ENCODE results near the gene CACNG4.

DNA sequence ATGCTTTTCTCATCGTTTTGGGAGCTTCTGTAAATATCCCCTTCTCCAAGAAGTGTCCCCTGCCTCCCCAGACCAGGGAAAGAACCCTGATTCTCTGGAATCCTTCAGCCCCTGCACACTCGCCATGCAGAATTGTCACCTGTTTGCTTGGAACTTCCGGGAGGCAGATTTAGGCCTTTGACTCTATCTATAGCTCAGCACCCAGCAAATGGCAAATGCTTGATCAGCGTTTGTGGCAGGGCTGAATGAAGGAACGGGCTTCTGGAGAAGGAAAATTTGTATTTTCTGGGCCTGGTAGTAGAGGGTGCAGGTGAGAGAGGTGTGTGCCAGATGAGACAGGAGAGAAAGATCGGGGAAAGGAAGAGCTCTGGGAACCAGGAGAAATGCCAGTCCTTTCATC is 18.3 kb upstream of the CACNG4 start:
- TF ChIP-seq, protein P1, sequence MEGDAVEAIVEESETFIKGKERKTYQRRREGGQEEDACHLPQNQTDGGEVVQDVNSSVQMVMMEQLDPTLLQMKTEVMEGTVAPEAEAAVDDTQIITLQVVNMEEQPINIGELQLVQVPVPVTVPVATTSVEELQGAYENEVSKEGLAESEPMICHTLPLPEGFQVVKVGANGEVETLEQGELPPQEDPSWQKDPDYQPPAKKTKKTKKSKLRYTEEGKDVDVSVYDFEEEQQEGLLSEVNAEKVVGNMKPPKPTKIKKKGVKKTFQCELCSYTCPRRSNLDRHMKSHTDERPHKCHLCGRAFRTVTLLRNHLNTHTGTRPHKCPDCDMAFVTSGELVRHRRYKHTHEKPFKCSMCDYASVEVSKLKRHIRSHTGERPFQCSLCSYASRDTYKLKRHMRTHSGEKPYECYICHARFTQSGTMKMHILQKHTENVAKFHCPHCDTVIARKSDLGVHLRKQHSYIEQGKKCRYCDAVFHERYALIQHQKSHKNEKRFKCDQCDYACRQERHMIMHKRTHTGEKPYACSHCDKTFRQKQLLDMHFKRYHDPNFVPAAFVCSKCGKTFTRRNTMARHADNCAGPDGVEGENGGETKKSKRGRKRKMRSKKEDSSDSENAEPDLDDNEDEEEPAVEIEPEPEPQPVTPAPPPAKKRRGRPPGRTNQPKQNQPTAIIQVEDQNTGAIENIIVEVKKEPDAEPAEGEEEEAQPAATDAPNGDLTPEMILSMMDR (IDR thresholded peaks at IDR 0.05; ENCODE audit: borderline replicate concordance, extremely low read depth, low read length, poor library complexity, severe bottlenecking): no peak
- no peak for TF ChIP-seq EZH2 (IDR thresholded peaks at IDR 0.05; ENCODE audit: borderline replicate concordance, low read depth, low read length, severe bottlenecking)

Measured in DND-41 (cell line).